Skeletal muscle satellite cell (primary cell): Measurements from ENCODE around the gene FLVCR2. TPM values are rescaled to one million over a fixed set of nuclear protein-coding genes. Genes with fewer than 3 reads are reported as not detected.
A peak's percentile ranks its signal among the peaks of the same experiment; 100 is the strongest.

ENCODE experiments used
- H3K27me3 ChIP-seq: 2 replicates; pipeline ENCODE4 v1.7.0; 2013; ENCODE audit warnings: low read length; ENCODE audit not compliant: control insufficient read depth, insufficient read depth
- H3K36me3 ChIP-seq: 2 replicates; pipeline ENCODE4 v1.7.0; 2013; ENCODE audit warnings: mild to moderate bottlenecking, control low read depth, low read length; ENCODE audit not compliant: insufficient read depth
- H3K4me1 ChIP-seq: 2 replicates; pipeline ENCODE4 v1.7.0; 2013; ENCODE audit warnings: low read length; ENCODE audit not compliant: control insufficient read depth, insufficient read depth
- H3K4me2 ChIP-seq: 2 replicates; pipeline ENCODE4 v1.7.0; 2013; ENCODE audit warnings: mild to moderate bottlenecking, low read length
- H3K4me3 ChIP-seq: 2 replicates; pipeline ENCODE4 v1.7.0; 2013; ENCODE audit warnings: low read length
- H3K9ac ChIP-seq: 2 replicates; pipeline ENCODE4 v1.7.0; 2013; ENCODE audit warnings: mild to moderate bottlenecking, low read depth, low read length, moderate library complexity
- H3K9me3 ChIP-seq: replicated peaks from 2 replicates; pipeline ENCODE4 v1.7.0; 2013; ENCODE audit warnings: mild to moderate bottlenecking, control low read depth, low read length
- total RNA-seq: library from RNA; depleted of rRNA; stranded (reverse); fragments of >200 nt; gene quantifications from 2 replicates; pipeline ENCODE4 v1.2.3, GENCODE V29; 2012; rRNA removed

Gene FLVCR2, protein sequence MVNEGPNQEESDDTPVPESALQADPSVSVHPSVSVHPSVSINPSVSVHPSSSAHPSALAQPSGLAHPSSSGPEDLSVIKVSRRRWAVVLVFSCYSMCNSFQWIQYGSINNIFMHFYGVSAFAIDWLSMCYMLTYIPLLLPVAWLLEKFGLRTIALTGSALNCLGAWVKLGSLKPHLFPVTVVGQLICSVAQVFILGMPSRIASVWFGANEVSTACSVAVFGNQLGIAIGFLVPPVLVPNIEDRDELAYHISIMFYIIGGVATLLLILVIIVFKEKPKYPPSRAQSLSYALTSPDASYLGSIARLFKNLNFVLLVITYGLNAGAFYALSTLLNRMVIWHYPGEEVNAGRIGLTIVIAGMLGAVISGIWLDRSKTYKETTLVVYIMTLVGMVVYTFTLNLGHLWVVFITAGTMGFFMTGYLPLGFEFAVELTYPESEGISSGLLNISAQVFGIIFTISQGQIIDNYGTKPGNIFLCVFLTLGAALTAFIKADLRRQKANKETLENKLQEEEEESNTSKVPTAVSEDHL
- total RNA-seq, result 6.6 and 10.1 TPM in 2 replicates

DNA sequence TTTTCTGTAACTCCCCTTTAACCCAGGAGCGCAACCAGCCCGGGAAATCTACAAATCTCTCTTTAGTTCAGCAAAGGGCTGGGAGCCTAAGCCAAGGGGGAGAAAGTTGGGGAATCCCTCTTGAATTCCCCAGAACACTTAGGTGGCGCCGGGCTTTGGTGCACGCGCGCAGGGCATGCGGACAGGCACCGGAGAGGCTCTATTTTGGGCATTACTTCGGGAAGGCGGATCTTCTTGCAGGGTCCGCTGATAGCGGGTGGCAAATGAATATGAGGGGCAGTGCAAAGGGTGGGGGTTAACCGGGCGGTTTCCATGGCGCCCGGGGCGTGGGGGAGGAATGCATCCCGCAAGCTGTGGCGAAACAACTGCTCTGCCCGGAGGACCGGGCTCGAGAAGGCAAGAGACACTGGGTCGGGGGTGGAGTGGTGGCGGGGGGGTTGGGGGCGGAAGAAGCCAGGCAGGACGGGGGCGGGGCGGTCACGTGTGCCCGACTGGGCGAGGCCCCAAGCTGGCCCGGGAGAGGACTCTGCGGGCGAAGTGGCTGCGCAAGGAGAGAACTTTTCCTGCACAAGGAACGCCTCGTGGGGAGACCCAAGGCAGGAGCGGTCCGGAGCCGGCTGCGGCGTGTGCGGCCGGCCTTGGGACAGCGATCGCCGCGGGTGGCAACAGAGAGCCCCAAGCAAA lies at the start of gene FLVCR2:
FLVCR2 (plus strand) TSS at position 519 of the 684 bp plus-strand sequence. CDS start 353 bp downstream, outside the sequence.
- Histone ChIP-seq H3K4me3 (peak within 1 kb of the TSS; percentile 66), H3K9ac (peak within 1 kb of the TSS; percentile 83), H3K4me1 (peaks cover 16% of the 10 kb centered on the region), H3K9me3 (no peaks in the 10 kb centered on the region), H3K27me3 (peaks cover 8% of the 10 kb centered on the region), H3K36me3 (no peaks in the 10 kb centered on the region), H3K4me2 (peak within 1 kb of the TSS; percentile 86)

DNA sequence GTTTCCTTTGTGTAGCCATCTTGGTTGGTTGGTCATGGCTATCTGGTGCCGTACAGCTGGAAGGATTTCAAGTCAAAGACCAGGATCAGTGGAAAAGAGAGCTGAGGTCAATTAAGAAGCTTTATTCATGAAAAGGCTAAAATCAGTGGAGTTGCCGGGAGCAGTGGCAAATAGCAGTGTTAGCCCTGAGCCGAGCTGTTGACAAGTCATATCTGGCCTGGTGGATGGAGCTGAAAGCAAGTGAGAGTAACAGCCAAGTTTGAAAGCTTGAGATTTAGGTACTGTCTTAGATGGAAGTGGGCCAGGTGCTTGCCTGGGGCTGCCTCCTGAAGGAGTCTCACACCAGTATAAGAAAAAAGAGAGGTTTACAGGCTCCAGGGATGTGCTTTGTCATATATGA lies 47.2 kb upstream of the FLVCR2 start:
- Histone ChIP-seq H3K36me3 (no peaks in the 10 kb centered on the region), H3K4me3 (no peak overlapping the region), H3K4me1 (peaks cover 45% of the 10 kb centered on the region)

GRCh38 chr14:75531660-75532317 lies 46.6 kb upstream of the FLVCR2 start:
- Histone ChIP-seq H3K27me3 (no peaks in the 10 kb centered on the region), H3K36me3 (no peaks in the 10 kb centered on the region), H3K4me3 (no peak overlapping the region), H3K9me3 (no peaks in the 10 kb centered on the region), H3K4me1 (peaks cover 50% of the 10 kb centered on the region), H3K9ac (peak overlapping the region; percentile 64), H3K4me2 (peak overlapping the region; percentile 46)

More for the DNA sequence above, 47.2 kb upstream of the FLVCR2 start:
- Histone ChIP-seq H3K27me3 (no peaks in the 10 kb centered on the region), H3K9ac (peak overlapping the region; percentile 64), H3K4me2 (peak overlapping the region; percentile 46), H3K9me3 (no peaks in the 10 kb centered on the region)

GRCh38 chr14:75533791-75534555 lies 44.4 kb upstream of the FLVCR2 start:
- peaks cover 56% of the 10 kb centered on the region for H3K4me1 ChIP-seq

DNA sequence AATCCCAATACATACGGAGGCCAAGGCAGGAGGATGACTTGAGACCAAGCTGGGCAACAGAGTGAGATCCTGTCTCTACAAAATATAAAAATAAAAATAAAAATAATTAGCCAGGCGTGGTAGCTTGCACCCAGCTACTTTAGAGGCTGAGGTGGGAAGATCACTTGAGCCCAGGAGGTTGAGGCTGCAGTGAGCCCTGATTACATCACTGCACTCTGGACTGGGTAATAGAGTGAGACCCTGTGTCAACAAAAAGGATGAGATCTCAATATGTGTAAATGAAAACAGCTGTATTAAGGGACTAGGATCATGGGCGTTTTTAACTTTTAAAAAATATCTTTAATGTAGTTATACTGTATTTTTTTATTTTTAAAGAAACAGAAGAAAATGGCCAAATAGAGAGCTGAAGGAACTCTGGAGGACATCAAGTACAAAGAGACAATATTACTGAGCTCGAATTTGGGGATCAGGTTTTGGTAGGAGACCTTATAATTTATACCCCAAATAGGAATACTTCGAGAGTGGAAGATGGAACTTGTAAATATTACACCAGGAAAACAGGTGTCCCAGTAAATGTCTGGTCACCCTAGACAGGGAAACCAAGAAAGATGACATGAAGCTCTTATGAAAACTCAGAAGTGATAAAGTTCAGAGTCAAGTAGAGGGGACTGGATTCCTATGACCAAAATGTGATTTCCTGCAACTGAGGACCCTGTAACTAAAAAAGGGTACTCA lies 43.1 kb upstream of the FLVCR2 start:
- H3K36me3 ChIP-seq, result no peaks in the 10 kb centered on the region
- H3K9me3 ChIP-seq, result no peaks in the 10 kb centered on the region
- no peaks in the 10 kb centered on the region for H3K27me3 ChIP-seq
- H3K9ac ChIP-seq, result peak overlapping the region; percentile 63
- peaks cover 56% of the 10 kb centered on the region for H3K4me1 ChIP-seq
- peak overlapping the region; percentile 16 for H3K4me2 ChIP-seq
- no peak overlapping the region for H3K4me3 ChIP-seq

More at GRCh38 chr14:75533791-75534555, 44.4 kb upstream of the FLVCR2 start:
- Histone ChIP-seq H3K36me3 (no peaks in the 10 kb centered on the region), H3K4me2 (no peak overlapping the region), H3K27me3 (no peaks in the 10 kb centered on the region), H3K9me3 (no peaks in the 10 kb centered on the region), H3K9ac (no peak overlapping the region), H3K4me3 (no peak overlapping the region)

DNA sequence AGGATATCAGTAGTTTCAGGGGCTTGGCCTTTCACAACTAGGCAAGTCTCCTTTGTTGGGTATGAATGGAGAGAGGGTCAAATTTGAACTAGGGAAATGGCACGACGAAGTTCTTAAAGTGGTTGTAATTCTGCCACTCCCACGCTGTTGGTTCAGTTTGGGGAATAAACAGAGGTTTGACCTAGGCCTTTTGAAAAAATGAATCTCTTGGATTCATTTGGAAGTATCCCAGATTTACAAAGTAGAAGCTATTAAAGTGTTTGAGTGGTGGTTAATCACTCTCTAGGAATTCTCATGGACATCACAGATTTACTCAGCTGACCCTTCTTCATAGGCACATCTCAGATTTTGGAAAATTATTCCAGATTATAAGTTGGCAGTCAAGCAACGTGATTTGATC lies 41.3 kb upstream of the FLVCR2 start:
- Histone ChIP-seq H3K9me3 (no peaks in the 10 kb centered on the region), H3K4me2 (no peak overlapping the region), H3K9ac (no peak overlapping the region), H3K4me3 (no peak overlapping the region), H3K36me3 (no peaks in the 10 kb centered on the region), H3K4me1 (peaks cover 45% of the 10 kb centered on the region), H3K27me3 (no peaks in the 10 kb centered on the region)

- peaks cover 41% of the 10 kb centered on the region for H3K4me1 ChIP-seq
- no peak overlapping the region for H3K4me2 ChIP-seq
- no peaks in the 10 kb centered on the region for H3K27me3 ChIP-seq
- H3K9me3 ChIP-seq, result no peaks in the 10 kb centered on the region
- no peak overlapping the region for H3K4me3 ChIP-seq
- no peaks in the 10 kb centered on the region for H3K36me3 ChIP-seq
- no peak overlapping the region for H3K9ac ChIP-seq
Measured at GRCh38 chr14:75539162-75539560, 39.3 kb upstream of the FLVCR2 start.

DNA sequence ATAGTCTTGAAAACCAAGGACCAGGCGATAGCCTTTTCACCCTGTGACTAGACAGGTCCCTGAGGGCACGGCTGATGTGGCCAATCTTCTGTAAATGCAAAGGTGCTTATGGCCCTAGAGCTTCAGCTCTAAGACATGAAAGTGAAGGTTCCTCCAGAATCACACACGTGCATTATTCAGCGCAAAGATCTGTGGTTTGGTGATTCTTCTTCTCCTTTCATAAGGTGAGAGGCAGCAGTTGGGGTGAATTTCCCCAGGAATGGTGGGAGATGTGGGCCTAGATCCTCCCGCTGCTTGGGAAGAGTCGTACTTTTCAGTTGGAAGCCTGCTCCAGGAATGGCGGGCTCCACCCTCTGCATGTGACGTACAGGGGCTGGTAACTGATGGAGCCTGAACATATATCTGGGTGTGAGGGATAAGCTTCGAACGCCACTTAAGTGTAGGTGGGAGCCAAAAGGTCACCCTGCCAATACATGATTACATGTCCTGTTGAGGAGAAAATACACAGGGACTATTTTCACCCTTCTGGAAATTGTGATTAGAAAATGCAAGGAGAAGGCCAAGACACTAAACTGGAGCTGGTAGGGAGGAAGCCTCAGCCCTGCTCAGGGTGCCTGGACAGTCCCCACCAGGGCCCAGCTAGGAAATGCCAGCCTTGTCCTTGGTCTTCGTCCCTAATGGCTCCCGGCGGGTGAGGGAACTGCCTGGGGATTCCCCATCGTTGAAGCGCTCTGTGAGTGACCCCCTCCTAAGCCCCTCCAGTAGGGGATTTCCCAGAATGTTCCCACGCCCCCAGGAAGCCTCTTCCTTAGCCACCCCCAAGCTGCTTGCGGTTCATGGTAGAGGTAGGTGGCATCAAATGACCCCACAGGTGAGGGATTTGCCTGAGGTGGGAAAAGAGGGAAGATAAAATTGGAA lies 38.6 kb upstream of the FLVCR2 start:
- Histone ChIP-seq H3K4me2 (no peak overlapping the region), H3K9ac (no peak overlapping the region), H3K9me3 (no peaks in the 10 kb centered on the region), H3K27me3 (no peaks in the 10 kb centered on the region), H3K36me3 (no peaks in the 10 kb centered on the region), H3K4me1 (peaks cover 34% of the 10 kb centered on the region), H3K4me3 (no peak overlapping the region)

DNA sequence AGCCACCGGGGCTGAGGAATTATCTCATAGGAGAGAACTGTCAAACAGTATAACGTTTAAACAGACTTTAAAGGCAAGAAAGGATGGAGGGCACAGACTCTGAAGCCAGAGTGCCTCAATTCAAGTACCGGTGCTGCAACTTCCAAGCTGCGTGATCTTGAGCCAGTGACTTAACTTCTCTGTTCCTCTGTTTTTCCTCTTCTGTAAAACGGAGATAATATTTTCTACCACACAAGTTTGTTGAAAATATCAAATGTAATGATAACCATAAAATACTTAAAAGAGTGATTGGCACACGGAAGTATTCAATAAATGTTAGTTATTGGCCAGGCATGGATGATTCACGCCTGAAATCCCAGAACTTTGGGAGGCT lies 38.0 kb upstream of the FLVCR2 start:
- H3K4me2 ChIP-seq, result no peak overlapping the region
- H3K27me3 ChIP-seq, result no peaks in the 10 kb centered on the region
- no peaks in the 10 kb centered on the region for H3K36me3 ChIP-seq
- H3K9ac ChIP-seq, result no peak overlapping the region
- H3K4me1 ChIP-seq, result peaks cover 28% of the 10 kb centered on the region
- no peaks in the 10 kb centered on the region for H3K9me3 ChIP-seq
- H3K4me3 ChIP-seq, result no peak overlapping the region
